Measurements from ENCODE around the gene RAE1.

Gene RAE1

DNA sequence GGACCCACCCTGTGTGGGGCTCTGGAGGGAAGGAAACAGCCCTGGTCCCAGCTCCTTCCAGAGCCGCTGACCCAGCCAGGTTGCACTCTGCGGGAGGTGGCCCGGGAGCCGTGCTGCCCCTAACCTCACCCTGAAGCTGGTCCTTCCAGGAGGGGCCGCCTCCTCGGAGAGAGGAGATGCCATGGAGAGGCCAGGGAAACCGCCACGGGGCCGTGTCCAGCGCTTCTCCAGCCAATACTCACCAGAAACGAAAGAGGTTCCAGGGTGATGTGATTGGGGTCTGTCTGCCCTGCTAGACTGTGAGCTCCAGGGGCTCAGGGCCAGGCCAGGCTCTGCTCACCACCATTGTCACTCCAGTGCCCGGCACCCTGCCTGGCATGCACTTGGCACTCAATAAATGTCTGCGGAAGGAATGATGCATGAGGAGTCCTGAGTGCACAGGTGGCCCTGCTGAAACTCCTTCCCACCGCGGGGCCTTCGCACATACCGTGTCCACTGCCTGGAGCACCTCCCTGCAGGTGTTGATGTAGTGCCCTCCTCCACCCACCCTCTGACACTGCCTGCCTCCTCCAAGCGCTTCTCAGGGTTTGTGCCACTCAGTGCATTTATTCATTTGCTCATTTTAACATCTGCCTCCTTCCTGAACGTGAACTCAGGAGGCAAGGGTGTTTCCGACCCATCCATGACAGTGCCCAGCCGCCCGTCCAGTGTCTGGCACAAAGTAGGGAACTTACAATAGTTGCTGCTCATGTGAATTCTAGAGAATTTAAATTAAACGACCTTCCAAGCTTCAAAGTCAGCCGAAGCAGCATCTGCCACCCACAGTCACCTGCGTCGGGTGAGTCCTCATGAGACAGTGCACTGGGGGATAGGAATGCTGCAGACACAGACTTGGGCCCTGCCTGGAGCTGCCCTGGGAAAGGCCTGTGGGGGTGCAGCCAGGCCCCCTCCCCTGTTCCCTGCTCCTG is 70.5 kb downstream of the RAE1 start:
- Histone ChIP-seq H2BK5ac (ENCODE audit: low read depth, low read length, poor library complexity) (no peak overlapping the region), H3K9me3 (ENCODE audit: insufficient read depth, low read depth, low read length) (no peaks in the 10 kb centered on the region), H3K36me3 (ENCODE audit: control insufficient read depth in 1 of 2, insufficient read depth in 2 of 2, low read length in 2 of 2) (no peaks in the 10 kb centered on the region), H3K4ac (ENCODE audit: low read depth, low read length) (no peak overlapping the region), H4K8ac (ENCODE audit: low read depth, low read length) (no peak overlapping the region), H3K79me2 (ENCODE audit: control insufficient read depth, insufficient read depth, low read length, poor library complexity) (no peaks in the 10 kb centered on the region), H2AFZ (ENCODE audit: insufficient read depth, low read length, poor library complexity) (no peak overlapping the region), H3K14ac (ENCODE audit: low read length) (no peak overlapping the region), H2AK5ac (ENCODE audit: low read length) (no peak overlapping the region), H3K4me2 (ENCODE audit: low read length) (no peak overlapping the region), H3K4me3 (ENCODE audit: low read depth, low read length) (no peak overlapping the region), H3K27ac (ENCODE audit: low read depth, low read length) (no peak overlapping the region), H4K12ac (ENCODE audit: low read depth, low read length) (no peak overlapping the region), H3K9ac (ENCODE audit: low read length) (no peak overlapping the region), H3K18ac (ENCODE audit: low read length) (no peak overlapping the region), H4K91ac (ENCODE audit: low read depth, low read length) (no peak overlapping the region), H3K27me3 (ENCODE audit: insufficient read depth, low read length) (no peaks in the 10 kb centered on the region), H2BK12ac (ENCODE audit: low read length) (no peak overlapping the region), H3K79me1 (ENCODE audit: low read length) (no peaks in the 10 kb centered on the region), H2BK120ac (ENCODE audit: insufficient read depth, low read length, poor library complexity) (no peak overlapping the region), H3K4me1 (ENCODE audit: control insufficient read depth in 1 of 2, insufficient read depth in 2 of 2, low read length in 2 of 2) (no peaks in the 10 kb centered on the region), H3K23ac (ENCODE audit: low read length) (no peak overlapping the region)
- WGBS (ENCODE audit: extremely low coverage, insufficient coverage, insufficient read length), result no CpG with 5 or more reads among the region's 26 CpGs
- DNase-seq, result no peak

DNA sequence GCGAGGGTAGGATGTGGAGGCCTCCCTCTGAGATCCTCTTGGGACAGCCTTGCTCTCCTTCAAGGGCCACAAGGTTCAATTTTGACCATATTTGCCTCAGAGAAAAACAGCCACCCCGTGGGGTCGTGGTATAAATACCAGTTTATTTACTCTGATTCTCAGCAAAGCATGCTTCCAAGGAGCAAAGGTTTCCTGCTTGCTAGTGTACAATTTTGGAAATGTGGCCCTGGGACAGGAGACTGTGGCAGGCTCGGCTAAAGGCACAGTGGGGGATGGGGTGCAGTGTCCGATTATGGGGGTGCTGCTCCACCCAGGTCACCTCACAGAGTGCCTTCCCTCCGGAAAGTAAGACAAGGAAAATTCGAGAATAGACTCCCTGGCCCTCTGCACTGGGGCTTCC is 71.2 kb downstream of the RAE1 start:
- no peak overlapping the region for H3K9ac ChIP-seq (ENCODE audit: low read length)
- no peaks in the 10 kb centered on the region for H3K4me1 ChIP-seq (ENCODE audit: control insufficient read depth in 1 of 2, insufficient read depth in 2 of 2, low read length in 2 of 2)
- H2AFZ ChIP-seq (ENCODE audit: insufficient read depth, low read length, poor library complexity), result no peak overlapping the region
- H3K36me3 ChIP-seq (ENCODE audit: control insufficient read depth in 1 of 2, insufficient read depth in 2 of 2, low read length in 2 of 2), result no peaks in the 10 kb centered on the region
- H3K18ac ChIP-seq (ENCODE audit: low read length), result no peak overlapping the region
- H3K79me2 ChIP-seq (ENCODE audit: control insufficient read depth, insufficient read depth, low read length, poor library complexity), result no peaks in the 10 kb centered on the region
- H3K4ac ChIP-seq (ENCODE audit: low read depth, low read length), result no peak overlapping the region
- H2BK12ac ChIP-seq (ENCODE audit: low read length), result no peak overlapping the region
- H4K8ac ChIP-seq (ENCODE audit: low read depth, low read length), result no peak overlapping the region
- H3K4me3 ChIP-seq (ENCODE audit: low read depth, low read length), result no peak overlapping the region
- H3K23ac ChIP-seq (ENCODE audit: low read length), result no peak overlapping the region
- no peaks in the 10 kb centered on the region for H3K79me1 ChIP-seq (ENCODE audit: low read length)
- H2BK120ac ChIP-seq (ENCODE audit: insufficient read depth, low read length, poor library complexity), result no peak overlapping the region
- no peak overlapping the region for H2BK5ac ChIP-seq (ENCODE audit: low read depth, low read length, poor library complexity)
- no peak overlapping the region for H2AK5ac ChIP-seq (ENCODE audit: low read length)
- no peak overlapping the region for H3K4me2 ChIP-seq (ENCODE audit: low read length)
- no peak for DNase-seq
- H3K27me3 ChIP-seq (ENCODE audit: insufficient read depth, low read length), result no peaks in the 10 kb centered on the region
- H3K27ac ChIP-seq (ENCODE audit: low read depth, low read length), result no peak overlapping the region
- no peaks in the 10 kb centered on the region for H3K9me3 ChIP-seq (ENCODE audit: insufficient read depth, low read depth, low read length)
- no peak overlapping the region for H4K12ac ChIP-seq (ENCODE audit: low read depth, low read length)
- H4K91ac ChIP-seq (ENCODE audit: low read depth, low read length), result no peak overlapping the region
- WGBS (ENCODE audit: extremely low coverage, insufficient coverage, insufficient read length), result no CpG with 5 or more reads among the region's 7 CpGs
- H3K14ac ChIP-seq (ENCODE audit: low read length), result no peak overlapping the region

DNA sequence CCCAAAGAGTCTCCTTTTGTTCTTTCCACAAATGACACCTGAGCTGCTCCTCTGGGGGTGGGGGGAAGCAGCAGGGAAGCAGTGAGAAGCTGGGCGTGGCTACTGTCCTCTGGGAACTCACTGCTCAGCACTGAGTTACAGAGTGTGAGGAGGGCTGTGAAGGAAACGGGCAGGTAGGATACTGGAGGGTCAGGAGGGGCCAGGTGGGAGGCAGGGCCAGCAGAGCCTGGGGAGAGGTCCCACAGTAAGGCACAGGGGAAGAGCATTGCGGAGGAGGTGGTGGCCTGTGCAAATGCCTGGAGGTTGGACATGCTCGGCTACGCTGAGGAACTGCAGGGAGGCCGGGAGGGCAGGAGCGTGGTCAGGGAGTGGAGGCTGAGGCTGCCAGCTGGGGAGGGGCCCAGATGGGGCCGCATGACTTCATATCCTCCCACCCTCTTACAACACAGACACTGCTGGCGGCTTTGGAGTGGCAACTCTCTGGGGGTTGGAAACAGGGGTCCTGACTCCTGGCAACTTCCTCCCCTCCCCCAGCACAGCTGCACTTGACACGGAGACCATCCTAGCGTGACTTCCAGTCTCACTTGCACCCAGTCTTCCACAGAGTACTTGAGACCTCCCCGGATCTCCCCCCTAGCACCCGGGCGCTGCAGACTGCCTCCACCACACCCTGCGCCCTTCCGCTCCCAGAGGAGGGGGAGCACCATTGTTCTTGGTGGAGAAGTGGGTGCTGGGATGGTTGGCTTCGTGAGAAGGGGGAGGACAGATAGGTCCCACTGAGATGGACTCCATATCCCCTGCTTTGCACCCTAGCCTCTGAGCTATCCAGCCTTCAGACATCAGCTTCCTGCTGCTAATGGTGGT is 74.3 kb downstream of the RAE1 start:
- no peak overlapping the region for H3K27ac ChIP-seq (ENCODE audit: low read depth, low read length)
- H3K79me1 ChIP-seq (ENCODE audit: low read length), result no peaks in the 10 kb centered on the region
- no peak overlapping the region for H2AFZ ChIP-seq (ENCODE audit: insufficient read depth, low read length, poor library complexity)
- no peak overlapping the region for H2BK12ac ChIP-seq (ENCODE audit: low read length)
- no peak overlapping the region for H3K4ac ChIP-seq (ENCODE audit: low read depth, low read length)
- H3K36me3 ChIP-seq (ENCODE audit: control insufficient read depth in 1 of 2, insufficient read depth in 2 of 2, low read length in 2 of 2), result no peaks in the 10 kb centered on the region
- H3K4me1 ChIP-seq (ENCODE audit: control insufficient read depth in 1 of 2, insufficient read depth in 2 of 2, low read length in 2 of 2), result no peaks in the 10 kb centered on the region
- H3K23ac ChIP-seq (ENCODE audit: low read length), result no peak overlapping the region
- H3K27me3 ChIP-seq (ENCODE audit: insufficient read depth, low read length), result no peaks in the 10 kb centered on the region
- H4K91ac ChIP-seq (ENCODE audit: low read depth, low read length), result no peak overlapping the region
- no peak overlapping the region for H3K4me3 ChIP-seq (ENCODE audit: low read depth, low read length)
- H3K79me2 ChIP-seq (ENCODE audit: control insufficient read depth, insufficient read depth, low read length, poor library complexity), result no peaks in the 10 kb centered on the region
- no CpG with 5 or more reads among the region's 17 CpGs for WGBS (ENCODE audit: extremely low coverage, insufficient coverage, insufficient read length)
- no peak overlapping the region for H2BK5ac ChIP-seq (ENCODE audit: low read depth, low read length, poor library complexity)
- H4K12ac ChIP-seq (ENCODE audit: low read depth, low read length), result no peak overlapping the region
- H4K8ac ChIP-seq (ENCODE audit: low read depth, low read length), result no peak overlapping the region
- H3K4me2 ChIP-seq (ENCODE audit: low read length), result no peak overlapping the region
- H3K14ac ChIP-seq (ENCODE audit: low read length), result no peak overlapping the region
- H3K9ac ChIP-seq (ENCODE audit: low read length), result no peak overlapping the region
- no peak overlapping the region for H3K18ac ChIP-seq (ENCODE audit: low read length)
- H2BK120ac ChIP-seq (ENCODE audit: insufficient read depth, low read length, poor library complexity), result no peak overlapping the region
- H3K9me3 ChIP-seq (ENCODE audit: insufficient read depth, low read depth, low read length), result no peaks in the 10 kb centered on the region
- no peak overlapping the region for H2AK5ac ChIP-seq (ENCODE audit: low read length)
- DNase-seq, result no peak

DNA sequence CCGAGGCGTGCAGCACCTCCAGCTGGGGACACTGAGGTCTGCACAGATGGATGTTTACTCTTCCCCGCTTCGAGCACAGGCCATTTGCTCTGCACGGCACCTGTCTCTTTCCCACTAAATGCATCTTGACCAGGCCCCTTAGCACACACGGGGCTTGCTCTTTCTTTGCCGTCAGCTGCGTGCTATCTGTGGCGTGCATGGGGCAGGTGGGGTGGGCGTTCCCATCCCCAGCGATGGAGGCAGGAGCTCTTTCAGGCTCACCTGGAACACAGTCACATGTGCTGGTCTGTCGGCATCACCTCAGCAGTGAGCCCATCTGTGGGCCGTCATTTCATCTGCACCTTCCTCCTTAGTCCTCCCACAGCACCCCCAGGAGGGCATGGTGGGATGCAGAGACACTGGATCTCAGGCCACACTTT is 75.2 kb downstream of the RAE1 start:
- Histone ChIP-seq H3K23ac (ENCODE audit: low read length) (no peak overlapping the region), H2BK120ac (ENCODE audit: insufficient read depth, low read length, poor library complexity) (no peak overlapping the region), H2BK5ac (ENCODE audit: low read depth, low read length, poor library complexity) (no peak overlapping the region), H3K4ac (ENCODE audit: low read depth, low read length) (no peak overlapping the region), H3K27ac (ENCODE audit: low read depth, low read length) (no peak overlapping the region), H3K4me3 (ENCODE audit: low read depth, low read length) (no peak overlapping the region), H4K12ac (ENCODE audit: low read depth, low read length) (no peak overlapping the region), H2AFZ (ENCODE audit: insufficient read depth, low read length, poor library complexity) (no peak overlapping the region), H3K79me1 (ENCODE audit: low read length) (no peaks in the 10 kb centered on the region), H3K27me3 (ENCODE audit: insufficient read depth, low read length) (no peaks in the 10 kb centered on the region), H4K8ac (ENCODE audit: low read depth, low read length) (no peak overlapping the region), H3K9me3 (ENCODE audit: insufficient read depth, low read depth, low read length) (no peaks in the 10 kb centered on the region), H3K18ac (ENCODE audit: low read length) (no peak overlapping the region), H3K79me2 (ENCODE audit: control insufficient read depth, insufficient read depth, low read length, poor library complexity) (no peaks in the 10 kb centered on the region), H3K14ac (ENCODE audit: low read length) (no peak overlapping the region), H3K9ac (ENCODE audit: low read length) (no peak overlapping the region), H4K91ac (ENCODE audit: low read depth, low read length) (no peak overlapping the region), H2AK5ac (ENCODE audit: low read length) (no peak overlapping the region), H3K4me2 (ENCODE audit: low read length) (no peak overlapping the region), H2BK12ac (ENCODE audit: low read length) (no peak overlapping the region), H3K4me1 (ENCODE audit: control insufficient read depth in 1 of 2, insufficient read depth in 2 of 2, low read length in 2 of 2) (no peaks in the 10 kb centered on the region), H3K36me3 (ENCODE audit: control insufficient read depth in 1 of 2, insufficient read depth in 2 of 2, low read length in 2 of 2) (no peaks in the 10 kb centered on the region)
- no CpG with 5 or more reads among the region's 13 CpGs for WGBS (ENCODE audit: extremely low coverage, insufficient coverage, insufficient read length)
- no peak for DNase-seq
